ENCODE measurements around the gene PPM1F. TPM values are rescaled to one million over a fixed set of nuclear protein-coding genes. Genes with fewer than 3 reads are reported as not detected.

PPM1F gene
- total RNA-seq, 1 donor from 2014 or later, result 156 TPM

DNA sequence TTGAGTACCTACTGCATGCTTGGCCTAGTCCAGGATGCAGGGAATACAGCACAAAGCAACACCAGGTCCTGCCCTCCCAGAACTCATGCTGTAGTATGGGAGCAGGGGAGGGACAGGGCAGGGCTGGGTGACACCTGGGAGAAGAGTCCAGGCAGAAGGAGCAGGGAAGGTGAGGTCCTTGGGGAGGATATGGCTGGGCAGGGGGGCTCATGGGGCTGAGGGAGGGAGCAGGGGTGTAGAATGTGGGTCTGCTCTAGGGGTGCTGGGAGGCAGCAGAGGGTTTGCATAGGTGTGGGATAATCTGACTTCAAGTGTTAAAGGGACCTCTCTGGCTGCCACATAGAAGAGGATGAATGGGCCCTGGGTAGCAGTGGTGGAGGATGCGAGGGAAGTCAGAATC lies 25.2 kb upstream of the PPM1F start:
- no peak for DNase-seq (ENCODE audit: low read depth, low spot score)

DNA sequence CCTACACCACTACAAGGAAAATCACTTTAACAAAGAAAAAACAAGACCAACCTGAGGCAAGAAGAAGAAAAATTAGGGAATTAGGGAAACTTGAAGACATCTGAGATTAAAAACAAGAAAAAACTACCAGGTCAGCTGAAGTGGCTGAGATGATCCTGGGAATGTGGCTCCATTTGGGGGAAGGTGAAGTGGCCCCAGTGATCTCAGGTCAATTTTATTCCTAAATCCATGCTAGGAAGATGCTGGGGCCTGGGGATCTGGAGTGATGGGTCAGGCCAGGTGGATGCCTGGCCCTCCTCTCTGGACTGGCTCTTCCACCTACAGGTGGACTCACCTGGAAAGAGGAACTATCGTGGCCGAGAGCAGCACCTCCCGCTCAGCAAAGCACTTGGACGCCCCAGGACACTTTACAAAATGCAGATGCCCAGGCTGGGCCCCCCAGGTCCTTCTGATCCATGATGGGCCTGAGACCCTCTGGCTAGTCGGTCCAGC lies 23.3 kb upstream of the PPM1F start:
- no peak for DNase-seq (ENCODE audit: low read depth, low spot score)

DNA sequence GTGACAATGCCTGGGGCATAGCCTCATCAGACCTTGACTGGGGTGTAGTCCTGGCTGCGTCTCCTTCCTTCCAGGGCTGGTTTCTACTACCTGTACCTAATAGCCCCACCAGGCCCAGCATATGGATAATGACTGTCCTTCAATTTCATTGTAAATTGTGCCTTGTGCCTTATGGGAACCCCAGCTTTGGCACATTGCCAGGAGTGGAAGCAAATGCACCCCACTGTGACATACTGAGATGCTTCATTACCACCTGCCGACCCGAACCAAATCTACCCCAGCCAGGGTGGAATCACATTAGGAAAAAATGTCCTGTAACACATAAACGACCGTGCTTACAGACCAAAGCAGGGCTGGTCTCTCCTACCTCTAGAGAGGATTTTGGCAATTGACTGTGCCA lies 22.6 kb upstream of the PPM1F start:
- DNase-seq (ENCODE audit: low read depth, low spot score), result no peak

DNA sequence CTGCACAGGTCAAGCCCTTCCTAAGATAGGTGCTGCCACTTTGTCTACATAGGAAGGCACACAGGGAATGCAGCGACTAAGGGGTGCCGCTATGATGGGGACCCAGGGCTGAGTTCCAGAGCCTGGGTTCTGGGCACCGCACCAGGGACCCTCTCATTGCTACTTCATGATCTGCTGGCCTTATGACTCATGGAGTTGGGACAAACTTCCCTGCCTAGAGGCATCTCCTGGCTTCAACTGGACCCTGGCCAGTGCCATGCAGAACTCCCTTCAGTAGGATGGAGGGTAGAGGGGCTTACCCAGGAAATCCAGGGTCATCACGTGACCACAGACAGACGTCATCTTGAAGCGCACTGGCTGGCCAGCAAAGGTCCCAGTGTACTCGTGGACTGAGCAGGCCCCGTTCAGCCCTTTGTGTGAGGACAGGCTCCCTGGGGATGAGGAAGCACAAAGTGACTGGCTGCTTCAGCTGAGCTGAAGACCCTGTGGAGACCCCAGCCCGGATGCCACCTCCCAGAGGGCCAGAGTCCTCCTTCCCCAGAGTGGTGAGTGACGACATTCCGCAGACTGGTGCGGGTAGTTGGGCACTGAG lies 21.5 kb upstream of the PPM1F start:
- DNase-seq (ENCODE audit: low read depth, low spot score), result no peak

DNA sequence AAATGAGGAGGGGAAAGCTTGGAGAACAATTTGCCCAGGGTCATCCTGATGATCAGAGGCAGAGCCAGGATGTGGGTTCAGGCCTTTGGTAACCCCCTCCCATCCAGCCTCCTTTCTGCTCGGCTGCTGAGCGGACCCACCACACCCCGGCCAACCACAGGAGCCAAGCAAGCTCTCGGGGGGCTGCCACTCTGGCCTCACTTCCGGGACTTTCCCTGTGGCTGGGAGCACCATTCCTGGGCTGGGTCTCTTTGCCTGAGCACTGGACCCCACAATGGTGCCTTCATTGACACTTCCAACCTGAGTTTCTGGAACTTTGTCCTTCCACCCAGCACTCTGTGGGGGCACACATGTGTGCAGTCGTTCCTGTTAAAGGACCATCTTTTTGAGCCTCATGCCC lies 20.2 kb upstream of the PPM1F start:
- DNase-seq (ENCODE audit: low read depth, low spot score), result no peak

DNA sequence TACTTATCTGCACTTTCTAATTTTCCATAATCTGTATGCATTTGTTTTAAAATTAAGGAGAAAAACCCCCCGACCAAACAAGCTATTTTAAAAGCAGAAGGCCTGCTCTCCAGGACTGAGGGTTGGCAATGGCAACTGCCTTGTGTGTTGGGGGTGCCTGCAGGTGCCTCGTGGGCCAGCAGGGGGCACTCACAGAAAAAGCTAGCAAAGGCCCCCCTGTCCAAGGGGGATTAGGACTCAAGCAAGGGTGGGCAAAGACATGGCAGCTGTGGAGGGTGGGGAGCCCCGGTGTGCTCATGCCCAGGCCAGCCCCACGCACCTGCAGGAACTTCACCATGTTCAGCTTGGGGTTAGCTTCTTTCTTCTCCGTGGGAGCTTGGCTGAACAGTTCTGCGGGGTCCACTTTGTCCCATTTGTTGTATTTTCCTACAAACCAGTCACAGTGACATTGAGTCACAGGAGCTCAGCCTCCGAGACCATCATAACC lies 19.7 kb upstream of the PPM1F start:
- DNase-seq (ENCODE audit: low read depth, low spot score), result no peak

DNA sequence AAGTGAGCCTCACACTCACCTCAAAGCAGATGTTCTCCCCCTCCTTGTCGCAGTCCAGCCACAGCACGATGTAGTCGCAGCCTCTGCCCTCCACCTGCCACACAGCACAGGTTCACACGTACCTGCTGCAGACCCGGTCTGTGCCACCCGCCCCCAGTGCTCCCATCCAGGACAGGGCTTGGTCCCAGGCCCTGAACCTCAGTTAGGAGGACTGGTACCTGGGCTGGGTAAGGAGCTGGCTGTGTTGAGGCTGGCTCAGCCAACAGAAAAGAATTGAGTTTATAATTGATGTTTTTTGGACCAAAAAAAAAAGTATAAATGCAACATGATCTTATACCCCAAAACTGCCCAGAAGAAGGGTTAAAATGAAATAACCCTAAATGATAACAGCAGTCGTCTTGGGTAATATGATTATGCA lies 19.2 kb upstream of the PPM1F start:
- no peak for DNase-seq (ENCODE audit: low read depth, low spot score)

DNA sequence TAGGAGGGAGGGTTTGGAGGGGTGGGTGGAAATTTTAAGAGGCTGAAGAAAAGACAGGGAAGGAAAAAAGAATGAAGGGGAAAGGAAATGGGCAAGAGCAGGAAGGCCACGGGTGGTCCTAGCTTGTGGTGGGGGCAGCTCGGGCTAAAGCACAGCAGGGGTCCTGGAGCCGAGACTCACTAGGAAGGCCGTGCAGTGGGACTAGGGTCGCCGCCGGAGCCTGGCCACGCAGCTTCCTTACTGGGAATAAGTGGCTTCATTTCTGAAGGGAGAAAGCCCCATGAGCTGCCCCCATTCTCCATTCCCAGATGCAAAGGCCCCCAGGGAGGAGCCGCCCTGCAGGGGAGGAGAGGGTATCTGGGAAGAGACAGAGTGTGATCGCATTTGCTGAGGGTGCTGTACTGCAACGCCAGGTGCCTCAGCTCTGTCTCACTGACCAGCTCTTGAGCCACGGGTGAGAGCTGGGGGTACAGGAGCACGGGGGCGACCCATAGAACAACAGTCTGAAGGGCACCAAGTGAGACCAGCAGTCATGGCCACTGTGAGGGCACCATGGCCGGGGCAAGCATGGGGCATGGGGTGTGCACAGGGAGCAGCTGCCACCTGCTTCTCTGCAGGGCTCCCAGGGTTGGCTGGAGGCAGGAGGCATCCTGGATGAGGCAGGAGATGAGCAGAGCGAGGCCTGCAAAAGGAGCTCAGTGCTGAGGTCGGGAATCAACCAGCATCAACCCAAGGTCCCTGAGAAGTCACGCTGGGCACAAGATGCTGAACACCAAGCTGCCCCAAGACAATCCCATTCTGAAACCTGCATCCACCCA lies 18.4 kb upstream of the PPM1F start:
- DNase-seq (ENCODE audit: low read depth, low spot score), result no peak

DNA sequence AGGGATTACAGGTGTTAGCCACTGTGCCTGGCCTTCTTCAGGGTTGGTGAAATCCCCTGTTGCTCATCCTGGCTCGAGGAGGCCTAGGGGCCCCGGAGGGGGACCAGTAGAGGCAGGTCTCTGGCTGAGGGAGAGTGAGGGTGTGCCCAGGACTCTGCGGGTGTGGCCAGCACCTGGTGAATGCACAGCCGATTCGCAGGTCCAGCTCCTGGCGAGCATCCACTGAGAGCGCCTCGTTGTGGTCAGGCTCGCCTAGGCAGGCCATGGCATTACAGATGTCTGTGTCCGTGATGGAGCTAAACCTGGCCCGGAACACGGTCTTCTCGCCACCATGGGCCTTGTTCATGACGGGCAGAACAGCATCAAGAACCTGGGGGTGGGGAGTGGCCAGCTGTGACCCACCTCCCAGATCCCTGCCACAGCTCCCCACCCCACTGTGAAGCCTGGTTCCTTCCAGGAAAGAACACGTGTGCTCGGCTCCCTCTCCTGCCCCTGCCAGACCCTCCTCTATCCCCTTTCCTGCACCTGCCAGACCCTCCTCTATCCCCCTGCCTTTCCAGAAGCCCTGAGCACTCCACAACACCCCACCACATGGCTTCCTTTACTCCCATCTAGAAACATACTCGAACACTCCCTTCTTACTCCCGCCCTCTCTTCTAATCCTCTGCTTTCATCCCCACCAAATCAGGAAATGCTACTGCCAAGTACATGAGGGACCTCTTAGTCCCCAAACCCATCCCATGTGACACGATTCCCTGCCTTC lies 17.6 kb upstream of the PPM1F start:
- no peak for DNase-seq (ENCODE audit: low read depth, low spot score)

DNA sequence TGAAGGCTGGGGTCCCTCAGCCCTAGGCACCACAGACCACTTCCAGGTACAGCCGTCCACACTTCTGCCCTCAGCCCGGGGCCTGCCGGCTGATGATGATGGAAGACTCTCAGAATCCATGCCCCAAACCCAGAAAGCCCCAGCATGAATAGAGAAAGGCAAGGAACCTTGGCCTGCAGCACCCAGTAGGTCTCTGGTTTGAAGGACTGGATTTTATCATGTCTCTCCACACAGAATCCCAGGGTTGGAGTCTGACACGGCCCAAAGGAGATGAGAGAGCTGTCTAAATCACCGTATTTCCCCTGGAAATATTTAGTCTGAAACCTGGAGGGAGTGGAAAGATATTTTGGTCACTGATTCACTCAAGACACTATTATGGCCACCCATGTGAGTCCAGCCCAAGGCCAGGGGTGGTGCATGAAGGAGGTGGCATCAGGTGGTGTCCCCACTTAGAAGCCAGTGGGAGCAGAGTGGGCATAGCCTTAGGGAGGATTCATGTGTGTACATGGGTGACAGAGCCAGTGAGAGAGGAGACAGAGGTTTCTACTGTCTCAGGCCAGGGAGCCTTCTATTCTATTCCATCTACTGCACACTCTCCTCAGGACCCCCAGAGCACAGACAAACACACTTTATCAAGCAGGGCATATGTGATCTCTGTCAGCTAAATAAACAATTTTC lies 15.9 kb upstream of the PPM1F start:
- no peak for DNase-seq (ENCODE audit: low read depth, low spot score)

DNA sequence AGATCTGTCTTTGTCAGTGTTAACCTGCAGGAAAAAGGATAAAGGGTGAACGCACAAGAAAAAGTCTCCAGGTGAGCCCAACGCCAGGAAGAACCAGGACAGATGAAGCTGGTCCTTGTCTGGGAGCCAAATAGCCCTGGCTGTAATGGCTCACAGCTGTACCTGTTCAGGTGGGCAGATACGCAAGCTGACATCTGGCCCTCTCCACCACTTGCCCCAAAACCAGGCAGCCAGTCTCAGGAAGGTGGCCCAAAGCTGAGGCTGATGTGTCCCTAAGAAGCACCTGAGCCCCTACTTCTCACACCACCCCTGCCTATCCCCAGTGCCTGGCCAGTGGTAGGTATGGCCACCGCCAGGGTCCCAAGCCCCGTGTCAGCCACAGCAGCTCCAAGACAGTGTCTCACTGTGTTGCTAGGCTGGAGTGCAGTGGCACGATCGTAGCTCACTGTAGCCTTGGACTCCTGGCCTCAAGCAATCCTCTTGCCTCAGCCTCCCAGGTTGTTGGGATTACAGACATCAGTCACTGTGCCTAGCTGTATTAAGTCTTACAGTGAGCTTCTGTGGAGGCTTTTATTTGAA lies 15.1 kb upstream of the PPM1F start:
- DNase-seq (ENCODE audit: low read depth, low spot score), result no peak

DNA sequence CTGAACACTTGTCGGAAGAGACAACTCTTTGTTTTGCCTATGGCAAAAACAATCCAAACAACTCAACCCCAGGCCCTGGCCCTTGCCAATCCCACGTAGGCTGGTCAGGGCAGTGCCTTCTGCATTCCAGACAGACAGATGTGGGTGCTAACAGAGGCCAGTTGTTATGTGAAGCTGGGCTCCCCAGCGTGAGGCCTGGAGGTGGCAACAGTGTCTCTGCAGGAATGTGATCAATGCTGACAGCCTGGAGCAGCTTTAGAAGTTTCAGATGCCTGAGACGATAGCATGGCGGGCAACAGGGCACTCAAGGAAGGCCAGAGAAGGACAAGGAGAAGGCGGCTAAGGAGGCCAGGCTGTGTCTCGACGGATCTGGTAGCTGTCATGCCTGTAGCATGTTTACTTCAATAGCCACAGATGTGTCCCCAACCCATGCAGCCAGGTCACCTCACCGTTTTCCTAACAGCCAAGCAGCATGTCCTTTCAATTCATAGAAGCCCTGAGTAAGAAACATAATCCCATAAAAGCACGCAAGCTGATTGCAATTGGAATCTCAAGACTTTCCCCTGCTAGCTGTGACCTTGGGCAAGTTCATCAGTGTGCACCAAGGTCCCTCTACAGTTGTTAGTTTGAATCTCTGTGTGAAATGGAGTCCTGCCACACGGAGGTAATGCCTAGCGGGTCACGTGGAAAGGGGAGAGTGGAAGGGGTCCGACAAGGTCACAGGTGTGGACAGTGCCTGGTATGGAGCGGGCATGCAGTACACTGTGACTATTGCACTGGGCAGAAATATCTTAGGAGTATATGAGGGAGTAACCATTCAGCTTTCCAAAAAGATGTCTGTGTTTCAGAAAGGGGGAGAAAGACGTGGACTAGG lies 14.2 kb upstream of the PPM1F start:
- no peak for DNase-seq (ENCODE audit: low read depth, low spot score)

DNA sequence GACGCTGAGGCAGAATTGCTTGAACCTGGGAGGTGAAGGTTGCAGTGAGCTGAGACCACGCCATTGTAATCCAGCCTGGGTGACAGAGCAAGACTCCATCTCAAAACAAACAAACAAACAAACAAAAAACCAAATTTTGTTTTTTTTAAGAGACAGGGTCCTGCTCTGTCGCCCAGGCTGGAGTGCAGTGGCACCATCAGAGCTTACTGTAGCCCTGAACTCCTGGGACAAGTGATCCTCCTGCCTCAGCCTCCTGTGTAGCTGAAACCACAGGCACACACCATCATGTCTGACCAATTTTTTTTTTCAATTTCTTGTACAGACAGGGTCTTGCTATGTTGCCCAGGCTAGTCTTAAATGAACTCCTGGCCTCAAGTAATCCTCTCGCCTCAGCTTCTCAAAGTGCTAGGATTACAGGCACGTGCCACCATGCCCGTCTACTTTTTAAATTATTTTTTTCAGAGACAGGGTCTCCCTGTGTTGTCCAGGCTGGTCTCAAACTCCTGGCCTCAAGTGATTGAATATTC lies 13.2 kb upstream of the PPM1F start:
- DNase-seq (ENCODE audit: low read depth, low spot score), result no peak

DNA sequence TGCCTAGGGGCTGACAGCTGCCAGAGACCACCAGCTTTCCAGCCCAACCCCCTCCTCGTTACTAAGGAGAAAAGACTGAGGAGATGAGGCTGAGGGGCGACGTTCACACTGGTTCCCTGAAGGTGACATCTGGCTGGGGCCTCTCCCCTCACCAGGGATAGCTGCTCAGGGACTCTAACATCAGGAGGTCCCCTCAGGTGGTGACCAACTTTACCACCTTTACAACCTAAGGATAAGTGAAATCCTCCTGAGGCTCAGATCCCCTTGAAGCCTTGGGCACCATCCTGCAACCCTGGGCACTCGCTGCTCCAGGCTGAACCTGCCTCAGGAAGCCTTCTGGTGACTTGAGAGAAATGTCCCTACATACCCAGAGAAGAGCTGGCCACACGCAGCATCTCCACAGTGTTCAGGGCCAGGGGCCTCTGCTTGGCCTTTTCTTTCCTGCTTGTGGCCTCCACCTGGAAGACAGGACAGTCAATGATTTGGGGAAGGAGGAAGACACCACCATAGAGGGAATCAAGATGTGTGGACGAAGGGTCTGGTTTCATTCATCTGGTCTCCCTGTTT lies 12.4 kb upstream of the PPM1F start:
- no peak for DNase-seq (ENCODE audit: low read depth, low spot score)

DNA sequence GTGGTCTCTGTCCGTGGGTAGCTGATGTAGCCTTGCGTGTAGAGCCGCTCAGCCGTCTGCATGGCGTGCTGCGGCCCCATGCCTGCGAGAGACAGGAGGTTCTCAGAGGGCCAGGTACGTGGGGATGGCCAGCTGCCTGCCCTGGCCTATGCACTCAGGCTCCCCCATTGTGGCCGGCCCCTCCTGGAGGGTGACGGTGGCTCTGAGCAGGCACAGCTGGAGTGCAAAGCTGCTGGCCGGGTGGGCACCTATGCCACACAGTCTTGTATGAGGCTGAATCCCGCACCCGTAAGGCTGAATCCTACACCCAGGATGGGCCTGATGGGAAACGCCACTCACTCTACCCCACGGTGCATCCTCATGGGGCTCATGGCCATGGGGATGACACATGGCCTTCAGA lies 11.6 kb upstream of the PPM1F start:
- no peak for DNase-seq (ENCODE audit: low read depth, low spot score)

DNA sequence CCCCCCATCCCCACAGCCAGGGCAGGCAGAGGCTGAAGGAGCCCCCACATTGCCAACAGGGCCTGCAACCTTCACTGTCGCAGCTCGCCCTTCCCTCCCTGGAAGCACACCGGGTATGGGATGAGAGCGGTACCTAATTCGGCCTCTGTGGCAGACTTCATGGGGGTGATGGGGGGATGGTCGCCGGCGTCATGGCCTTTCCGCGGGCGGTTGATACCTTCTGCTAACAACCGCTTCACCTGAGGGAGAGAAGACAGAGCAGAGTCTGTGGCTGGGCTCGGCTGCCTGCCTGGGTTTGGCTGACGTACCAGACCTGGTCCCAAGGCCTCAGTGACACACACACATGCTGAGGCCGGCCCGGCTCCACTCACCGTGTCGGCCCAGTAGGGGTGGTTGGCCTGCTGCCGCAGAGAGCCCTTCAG lies 11.2 kb upstream of the PPM1F start:
- DNase-seq (ENCODE audit: low read depth, low spot score), result no peak

DNA sequence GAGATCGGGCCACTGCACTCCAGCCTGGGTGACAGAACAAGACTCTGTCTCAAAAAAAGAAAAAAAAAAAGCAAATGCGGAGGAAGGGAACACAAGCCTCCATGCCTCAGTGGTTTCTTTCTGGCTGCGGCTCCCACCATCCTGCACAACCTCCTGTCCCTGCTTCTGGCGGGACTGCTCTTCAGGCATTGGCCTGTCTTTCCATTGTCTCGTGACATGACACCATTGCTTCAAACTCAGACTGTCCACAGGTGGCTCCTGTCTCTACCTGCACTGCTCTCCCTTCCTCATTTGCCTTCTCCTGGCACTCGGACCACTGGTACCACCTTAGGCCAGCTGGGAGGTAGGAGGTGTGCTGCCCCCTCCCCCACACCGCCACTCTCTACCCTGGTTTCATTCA lies 10.6 kb upstream of the PPM1F start:
- no peak for DNase-seq (ENCODE audit: low read depth, low spot score)

DNA sequence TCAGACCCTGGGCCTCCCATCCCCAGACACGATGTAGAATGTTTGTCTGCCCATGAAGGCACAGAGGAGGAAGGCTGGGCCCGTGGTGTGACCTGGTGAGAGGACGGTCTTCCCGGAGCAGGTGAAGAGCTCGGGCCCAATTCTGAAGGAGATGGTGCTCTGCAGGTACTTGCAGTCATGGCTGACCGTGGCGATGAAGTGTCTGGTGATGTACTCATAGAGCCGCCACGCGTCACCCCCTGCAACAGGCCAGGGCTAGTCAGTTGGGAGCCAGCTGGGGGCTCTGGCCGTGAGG lies 10.0 kb upstream of the PPM1F start:
- DNase-seq (ENCODE audit: low read depth, low spot score), result no peak

DNA sequence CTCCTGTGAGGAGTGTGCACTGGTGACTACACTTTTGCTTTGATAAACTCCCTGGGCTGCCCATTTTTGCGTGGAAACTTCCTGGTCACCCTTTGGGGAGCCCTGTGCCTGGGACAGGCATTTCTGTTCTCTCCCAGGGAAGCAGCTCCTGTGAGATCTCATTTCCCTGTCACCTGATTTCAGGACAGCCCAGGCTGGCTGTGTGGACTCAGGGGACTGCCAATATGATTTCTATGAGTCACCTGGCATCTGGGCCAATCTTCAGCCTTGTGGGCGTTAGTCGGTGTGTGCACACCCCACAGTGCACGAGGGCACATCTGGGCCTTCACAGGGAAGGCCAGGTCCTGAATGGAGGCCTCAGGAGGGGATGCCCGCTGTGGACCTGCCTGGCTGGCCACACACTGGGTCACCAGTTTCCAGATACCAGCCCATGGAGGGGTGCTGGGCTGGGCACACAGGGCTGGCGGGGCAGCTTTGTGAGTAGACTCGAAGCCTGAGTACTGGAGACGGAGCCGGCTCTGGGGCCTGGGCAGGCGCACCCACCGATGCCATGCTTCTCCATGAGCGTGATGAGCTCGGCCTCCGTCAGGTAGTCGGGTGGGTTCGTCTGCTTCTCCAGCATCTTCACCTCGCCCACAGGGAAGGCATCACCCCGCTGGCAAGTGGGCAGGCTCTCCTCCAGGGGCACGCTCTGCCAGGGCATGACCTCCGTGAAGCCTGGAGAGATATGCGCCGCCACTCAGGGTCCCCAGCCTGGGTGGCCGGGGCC lies 9.4 kb upstream of the PPM1F start:
- DNase-seq (ENCODE audit: low read depth, low spot score), result no peak

Data from pulmonary artery endothelial cell (primary cell).